ENCODE results near the gene DMRT3.

DMRT3 gene

GRCh38 chr9:1031951-1032601, 55.6 kb downstream of the DMRT3 start (continued):
- TF ChIP-seq, protein P1, sequence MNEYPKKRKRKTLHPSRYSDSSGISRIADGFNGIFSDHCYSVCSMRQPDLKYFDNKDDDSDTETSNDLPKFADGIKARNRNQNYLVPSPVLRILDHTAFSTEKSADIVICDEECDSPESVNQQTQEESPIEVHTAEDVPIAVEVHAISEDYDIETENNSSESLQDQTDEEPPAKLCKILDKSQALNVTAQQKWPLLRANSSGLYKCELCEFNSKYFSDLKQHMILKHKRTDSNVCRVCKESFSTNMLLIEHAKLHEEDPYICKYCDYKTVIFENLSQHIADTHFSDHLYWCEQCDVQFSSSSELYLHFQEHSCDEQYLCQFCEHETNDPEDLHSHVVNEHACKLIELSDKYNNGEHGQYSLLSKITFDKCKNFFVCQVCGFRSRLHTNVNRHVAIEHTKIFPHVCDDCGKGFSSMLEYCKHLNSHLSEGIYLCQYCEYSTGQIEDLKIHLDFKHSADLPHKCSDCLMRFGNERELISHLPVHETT (tag by site-specific recombination; IDR thresholded peaks at IDR 0.05): no peak
- TF ChIP-seq MEIS1 (CRISPR knock-in tag; IDR thresholded peaks at IDR 0.05; ENCODE audit: borderline replicate concordance) (no peak), HOXD13 (CRISPR knock-in tag; IDR thresholded peaks at IDR 0.05; ENCODE audit: borderline replicate concordance) (no peak), ZNF184 (tag by site-specific recombination; IDR thresholded peaks at IDR 0.05) (no peak), BCL11B (tag by site-specific recombination; IDR thresholded peaks at IDR 0.05; ENCODE audit: low read depth) (no peak), ZNF292 (tag by site-specific recombination; IDR thresholded peaks at IDR 0.05; ENCODE audit: borderline replicate concordance, low read depth) (no peak), ZNF16 (tag by site-specific recombination; IDR thresholded peaks at IDR 0.05; ENCODE audit: low read depth) (no peak), ZIC2 (tag by site-specific recombination; IDR thresholded peaks at IDR 0.05) (0 out of 2 replicates have a peak, but pooled peaks have one; percentile 25), ZNF677 (tag by site-specific recombination; IDR thresholded peaks at IDR 0.05) (no peak)
- TF ChIP-seq, protein P2, sequence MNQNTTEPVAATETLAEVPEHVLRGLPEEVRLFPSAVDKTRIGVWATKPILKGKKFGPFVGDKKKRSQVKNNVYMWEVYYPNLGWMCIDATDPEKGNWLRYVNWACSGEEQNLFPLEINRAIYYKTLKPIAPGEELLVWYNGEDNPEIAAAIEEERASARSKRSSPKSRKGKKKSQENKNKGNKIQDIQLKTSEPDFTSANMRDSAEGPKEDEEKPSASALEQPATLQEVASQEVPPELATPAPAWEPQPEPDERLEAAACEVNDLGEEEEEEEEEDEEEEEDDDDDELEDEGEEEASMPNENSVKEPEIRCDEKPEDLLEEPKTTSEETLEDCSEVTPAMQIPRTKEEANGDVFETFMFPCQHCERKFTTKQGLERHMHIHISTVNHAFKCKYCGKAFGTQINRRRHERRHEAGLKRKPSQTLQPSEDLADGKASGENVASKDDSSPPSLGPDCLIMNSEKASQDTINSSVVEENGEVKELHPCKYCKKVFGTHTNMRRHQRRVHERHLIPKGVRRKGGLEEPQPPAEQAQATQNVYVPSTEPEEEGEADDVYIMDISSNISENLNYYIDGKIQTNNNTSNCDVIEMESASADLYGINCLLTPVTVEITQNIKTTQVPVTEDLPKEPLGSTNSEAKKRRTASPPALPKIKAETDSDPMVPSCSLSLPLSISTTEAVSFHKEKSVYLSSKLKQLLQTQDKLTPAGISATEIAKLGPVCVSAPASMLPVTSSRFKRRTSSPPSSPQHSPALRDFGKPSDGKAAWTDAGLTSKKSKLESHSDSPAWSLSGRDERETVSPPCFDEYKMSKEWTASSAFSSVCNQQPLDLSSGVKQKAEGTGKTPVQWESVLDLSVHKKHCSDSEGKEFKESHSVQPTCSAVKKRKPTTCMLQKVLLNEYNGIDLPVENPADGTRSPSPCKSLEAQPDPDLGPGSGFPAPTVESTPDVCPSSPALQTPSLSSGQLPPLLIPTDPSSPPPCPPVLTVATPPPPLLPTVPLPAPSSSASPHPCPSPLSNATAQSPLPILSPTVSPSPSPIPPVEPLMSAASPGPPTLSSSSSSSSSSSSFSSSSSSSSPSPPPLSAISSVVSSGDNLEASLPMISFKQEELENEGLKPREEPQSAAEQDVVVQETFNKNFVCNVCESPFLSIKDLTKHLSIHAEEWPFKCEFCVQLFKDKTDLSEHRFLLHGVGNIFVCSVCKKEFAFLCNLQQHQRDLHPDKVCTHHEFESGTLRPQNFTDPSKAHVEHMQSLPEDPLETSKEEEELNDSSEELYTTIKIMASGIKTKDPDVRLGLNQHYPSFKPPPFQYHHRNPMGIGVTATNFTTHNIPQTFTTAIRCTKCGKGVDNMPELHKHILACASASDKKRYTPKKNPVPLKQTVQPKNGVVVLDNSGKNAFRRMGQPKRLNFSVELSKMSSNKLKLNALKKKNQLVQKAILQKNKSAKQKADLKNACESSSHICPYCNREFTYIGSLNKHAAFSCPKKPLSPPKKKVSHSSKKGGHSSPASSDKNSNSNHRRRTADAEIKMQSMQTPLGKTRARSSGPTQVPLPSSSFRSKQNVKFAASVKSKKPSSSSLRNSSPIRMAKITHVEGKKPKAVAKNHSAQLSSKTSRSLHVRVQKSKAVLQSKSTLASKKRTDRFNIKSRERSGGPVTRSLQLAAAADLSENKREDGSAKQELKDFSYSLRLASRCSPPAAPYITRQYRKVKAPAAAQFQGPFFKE (tag by site-specific recombination; IDR thresholded peaks at IDR 0.05; ENCODE audit: borderline replicate concordance): no peak
- TF ChIP-seq, protein P3, sequence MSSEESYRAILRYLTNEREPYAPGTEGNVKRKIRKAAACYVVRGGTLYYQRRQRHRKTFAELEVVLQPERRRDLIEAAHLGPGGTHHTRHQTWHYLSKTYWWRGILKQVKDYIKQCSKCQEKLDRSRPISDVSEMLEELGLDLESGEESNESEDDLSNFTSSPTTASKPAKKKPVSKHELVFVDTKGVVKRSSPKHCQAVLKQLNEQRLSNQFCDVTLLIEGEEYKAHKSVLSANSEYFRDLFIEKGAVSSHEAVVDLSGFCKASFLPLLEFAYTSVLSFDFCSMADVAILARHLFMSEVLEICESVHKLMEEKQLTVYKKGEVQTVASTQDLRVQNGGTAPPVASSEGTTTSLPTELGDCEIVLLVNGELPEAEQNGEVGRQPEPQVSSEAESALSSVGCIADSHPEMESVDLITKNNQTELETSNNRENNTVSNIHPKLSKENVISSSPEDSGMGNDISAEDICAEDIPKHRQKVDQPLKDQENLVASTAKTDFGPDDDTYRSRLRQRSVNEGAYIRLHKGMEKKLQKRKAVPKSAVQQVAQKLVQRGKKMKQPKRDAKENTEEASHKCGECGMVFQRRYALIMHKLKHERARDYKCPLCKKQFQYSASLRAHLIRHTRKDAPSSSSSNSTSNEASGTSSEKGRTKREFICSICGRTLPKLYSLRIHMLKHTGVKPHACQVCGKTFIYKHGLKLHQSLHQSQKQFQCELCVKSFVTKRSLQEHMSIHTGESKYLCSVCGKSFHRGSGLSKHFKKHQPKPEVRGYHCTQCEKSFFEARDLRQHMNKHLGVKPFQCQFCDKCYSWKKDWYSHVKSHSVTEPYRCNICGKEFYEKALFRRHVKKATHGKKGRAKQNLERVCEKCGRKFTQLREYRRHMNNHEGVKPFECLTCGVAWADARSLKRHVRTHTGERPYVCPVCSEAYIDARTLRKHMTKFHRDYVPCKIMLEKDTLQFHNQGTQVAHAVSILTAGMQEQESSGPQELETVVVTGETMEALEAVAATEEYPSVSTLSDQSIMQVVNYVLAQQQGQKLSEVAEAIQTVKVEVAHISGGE (tag by site-specific recombination; conservative IDR thresholded peaks at IDR 0.05; ENCODE audit: low read depth): no peak

- POLR2A ChIA-PET: no interaction called here
- H3K4me3 ChIP-seq (ENCODE audit: low read depth, low read length): no peak overlapping the region
- CTCF ChIA-PET: interaction anchor here (1.0 to 1.9 kb wide), 2 partner anchors 25 to 140 kb away, joined by 3 to 6 read pairs; no protein-coding TSS in a partner anchor
- no peak overlapping the region for H3K27ac ChIP-seq (ENCODE audit: extremely low read depth, low read depth, low read length)
- TF ChIP-seq OSR2 (tag by site-specific recombination; IDR thresholded peaks at IDR 0.05): peak; percentile 56; the same call in 1 of the 2 replicates
- TF ChIP-seq, protein P4, sequence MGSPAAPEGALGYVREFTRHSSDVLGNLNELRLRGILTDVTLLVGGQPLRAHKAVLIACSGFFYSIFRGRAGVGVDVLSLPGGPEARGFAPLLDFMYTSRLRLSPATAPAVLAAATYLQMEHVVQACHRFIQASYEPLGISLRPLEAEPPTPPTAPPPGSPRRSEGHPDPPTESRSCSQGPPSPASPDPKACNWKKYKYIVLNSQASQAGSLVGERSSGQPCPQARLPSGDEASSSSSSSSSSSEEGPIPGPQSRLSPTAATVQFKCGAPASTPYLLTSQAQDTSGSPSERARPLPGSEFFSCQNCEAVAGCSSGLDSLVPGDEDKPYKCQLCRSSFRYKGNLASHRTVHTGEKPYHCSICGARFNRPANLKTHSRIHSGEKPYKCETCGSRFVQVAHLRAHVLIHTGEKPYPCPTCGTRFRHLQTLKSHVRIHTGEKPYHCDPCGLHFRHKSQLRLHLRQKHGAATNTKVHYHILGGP (tag by site-specific recombination; IDR thresholded peaks at IDR 0.05): peak; percentile 26; the same call in 1 of the 2 replicates
- TF ChIP-seq OVOL3 (tag by site-specific recombination; IDR thresholded peaks at IDR 0.05): peak; percentile 94
- peak; percentile 8; the same call in 1 of the 2 replicates for TF ChIP-seq FEZF1 (tag by site-specific recombination; IDR thresholded peaks at IDR 0.05)
- TF ChIP-seq ZNF677 (tag by site-specific recombination; IDR thresholded peaks at IDR 0.05): no peak
- TF ChIP-seq ZNF776 (tag by site-specific recombination; IDR thresholded peaks at IDR 0.05; ENCODE audit: borderline replicate concordance): no peak
- 0 out of 2 replicates have a peak, but pooled peaks have one; percentile 35 for TF ChIP-seq ZNF350 (tag by site-specific recombination; IDR thresholded peaks at IDR 0.05)
- TF ChIP-seq WT1 (tag by site-specific recombination; IDR thresholded peaks at IDR 0.05): peak; percentile 76
- no peaks in the 10 kb centered on the region for H3K9me3 ChIP-seq (ENCODE audit: control insufficient read depth, insufficient read depth, low read depth, low read length)
- H3K36me3 ChIP-seq (ENCODE audit: control insufficient read depth in 2 of 2, insufficient read depth in 1 of 2, low read length in 2 of 2): no peaks in the 10 kb centered on the region
- H3K4me1 ChIP-seq (ENCODE audit: control insufficient read depth, insufficient read depth, low read length): no peaks in the 10 kb centered on the region; the same call in 1 of the 2 replicates
Observed at GRCh38 chr9:1034271-1034670, 57.8 kb downstream of the DMRT3 start.
